Subcutaneous adipose tissue (tissue), 4 donors: ENCODE measurements around the gene ZFC3H1. TPM values are rescaled to one million over a fixed set of nuclear protein-coding genes. Genes with fewer than 3 reads are reported as not detected.

ENCODE experiments used
- total RNA-seq, 4 donors: library from RNA; depleted of rRNA; stranded (reverse); fragments of >200 nt; gene quantifications; one replicate each; pipeline ENCODE4 v1.1.0, GENCODE V29; 2016
- TF ChIP-seq, protein P1 (sequence below): fragments of 450-650 bp; IDR thresholded peaks from one replicate; pipeline ENCODE4 v1.5.1; 2016; ENCODE audit warnings: low read depth, mild to moderate bottlenecking, control low read depth, antibody characterized with exemption, moderate library complexity

Gene ZFC3H1
- total RNA-seq, 4 donors from 2014 or later, result 68.7 to 117 (median 83.4) TPM

DNA sequence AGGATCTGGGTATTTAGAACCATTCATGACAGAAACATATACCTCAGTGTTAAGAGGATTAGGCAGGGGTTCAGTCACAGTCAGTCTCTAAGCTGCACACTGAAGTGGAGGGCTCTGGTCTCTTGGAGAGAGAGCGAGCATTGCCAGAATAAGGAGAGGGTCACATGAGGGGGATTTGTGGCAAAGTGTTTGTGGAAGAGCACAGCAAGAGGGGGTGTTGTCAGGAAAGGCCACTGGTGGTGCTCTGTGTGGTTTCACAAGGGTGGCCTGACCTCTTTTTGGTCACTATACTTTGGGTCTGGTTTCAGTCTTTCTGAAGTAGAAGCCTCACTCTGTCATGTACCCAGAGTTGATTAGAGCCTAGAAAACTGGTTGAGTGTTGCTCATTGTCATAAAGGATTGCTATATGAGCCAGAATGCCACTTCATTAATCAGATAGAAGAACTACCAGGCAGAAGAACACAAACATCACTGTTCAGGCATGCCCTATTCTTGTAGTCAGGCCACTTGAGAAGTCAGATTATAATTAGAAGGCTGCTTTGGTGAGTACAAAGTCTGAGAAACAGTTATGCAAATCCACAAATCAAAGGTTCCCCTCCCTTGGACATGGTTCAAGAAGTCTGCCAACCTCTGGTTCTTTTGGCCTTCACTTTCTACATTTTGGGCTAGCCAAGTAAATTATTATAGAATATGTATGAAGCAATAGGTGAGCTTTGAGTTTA lies 30.6 kb upstream of the ZFC3H1 start:
- TF ChIP-seq, protein P1, sequence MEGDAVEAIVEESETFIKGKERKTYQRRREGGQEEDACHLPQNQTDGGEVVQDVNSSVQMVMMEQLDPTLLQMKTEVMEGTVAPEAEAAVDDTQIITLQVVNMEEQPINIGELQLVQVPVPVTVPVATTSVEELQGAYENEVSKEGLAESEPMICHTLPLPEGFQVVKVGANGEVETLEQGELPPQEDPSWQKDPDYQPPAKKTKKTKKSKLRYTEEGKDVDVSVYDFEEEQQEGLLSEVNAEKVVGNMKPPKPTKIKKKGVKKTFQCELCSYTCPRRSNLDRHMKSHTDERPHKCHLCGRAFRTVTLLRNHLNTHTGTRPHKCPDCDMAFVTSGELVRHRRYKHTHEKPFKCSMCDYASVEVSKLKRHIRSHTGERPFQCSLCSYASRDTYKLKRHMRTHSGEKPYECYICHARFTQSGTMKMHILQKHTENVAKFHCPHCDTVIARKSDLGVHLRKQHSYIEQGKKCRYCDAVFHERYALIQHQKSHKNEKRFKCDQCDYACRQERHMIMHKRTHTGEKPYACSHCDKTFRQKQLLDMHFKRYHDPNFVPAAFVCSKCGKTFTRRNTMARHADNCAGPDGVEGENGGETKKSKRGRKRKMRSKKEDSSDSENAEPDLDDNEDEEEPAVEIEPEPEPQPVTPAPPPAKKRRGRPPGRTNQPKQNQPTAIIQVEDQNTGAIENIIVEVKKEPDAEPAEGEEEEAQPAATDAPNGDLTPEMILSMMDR, result no peak

- TF ChIP-seq, protein P1, result no peak
Measured at GRCh38 chr12:71693126-71693525, 29.5 kb upstream of the ZFC3H1 start.

DNA sequence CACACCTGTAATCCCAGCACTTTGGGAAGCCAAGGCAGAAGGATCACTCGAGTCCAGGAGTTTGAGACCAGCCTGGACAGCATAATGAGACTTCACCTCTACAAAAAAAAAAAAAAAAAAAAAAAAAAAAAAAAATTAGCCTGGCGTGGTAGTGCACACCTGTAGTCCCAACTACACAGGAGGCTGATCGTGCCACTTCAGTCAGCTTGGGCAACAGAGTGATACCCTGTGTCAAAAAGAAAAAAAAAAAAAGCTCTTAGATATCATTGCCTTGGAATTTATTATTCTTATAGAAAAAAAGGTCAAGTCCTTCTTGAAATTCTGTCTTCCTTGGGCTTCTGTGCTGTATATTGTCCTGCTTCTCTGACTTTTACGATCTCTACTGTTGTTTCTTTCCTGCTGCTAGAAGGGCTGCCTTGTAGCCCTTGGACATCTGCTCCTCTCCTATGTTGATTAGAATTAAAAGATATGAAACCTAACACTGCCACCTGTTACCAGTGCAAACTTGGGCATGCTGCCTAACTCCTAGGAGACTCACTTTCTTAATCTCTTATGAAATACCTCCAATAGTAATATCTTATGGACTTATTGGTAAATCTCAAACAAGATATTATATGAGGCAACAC lies 28.0 kb upstream of the ZFC3H1 start:
- TF ChIP-seq, protein P1, result no peak

DNA sequence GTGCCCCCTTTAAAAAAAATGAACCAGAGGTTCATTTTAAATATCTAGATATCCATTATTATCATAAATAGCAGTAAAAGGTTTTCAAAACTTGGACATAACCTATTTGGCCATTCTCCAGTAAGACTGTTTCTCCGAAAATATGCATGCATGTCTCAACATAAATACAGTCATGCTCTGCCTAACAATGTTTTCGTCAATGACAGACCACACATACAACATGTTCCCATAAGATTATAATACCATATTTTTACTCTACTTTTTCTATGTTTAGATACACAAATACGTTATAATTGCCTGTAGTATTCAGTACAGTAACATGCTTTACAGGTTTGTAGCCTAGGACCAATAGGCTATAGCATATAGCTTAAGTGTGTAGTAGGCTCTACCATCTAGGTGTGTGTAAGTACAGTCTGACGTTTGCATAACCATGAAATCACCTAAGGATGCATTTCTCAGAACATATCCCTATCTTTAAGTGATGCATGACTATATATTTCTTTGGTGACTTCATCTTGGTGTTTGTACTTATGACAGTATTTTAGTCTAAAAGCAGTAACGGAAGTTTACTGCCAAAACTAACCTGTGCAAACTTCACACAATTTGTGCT lies 25.4 kb upstream of the ZFC3H1 start:
- TF ChIP-seq, protein P1, result no peak

DNA sequence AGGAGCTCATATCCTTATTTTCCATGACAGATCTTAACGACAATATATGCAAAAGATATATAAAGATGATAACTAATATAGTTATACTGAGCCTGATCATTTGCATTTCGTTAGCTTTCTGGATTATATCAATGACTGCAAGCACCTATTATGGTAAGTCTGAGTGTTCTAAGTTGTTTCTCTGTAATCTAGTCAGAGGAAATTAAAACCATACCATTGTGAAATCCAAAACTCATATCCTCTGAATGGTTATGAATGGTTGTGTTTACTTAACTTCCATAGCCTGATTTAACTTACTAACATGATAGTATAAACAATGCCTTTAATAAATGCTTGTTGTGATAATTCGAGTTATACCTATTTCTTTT lies 23.0 kb upstream of the ZFC3H1 start:
- TF ChIP-seq, protein P1, result no peak

GRCh38 chr12:71685914-71686657 lies 22.4 kb upstream of the ZFC3H1 start, which contains the start of gene TMEM19:
Gene TMEM19, plus strand, starts transcription at chr12:71686082. Its CDS starts 599 bp downstream, at chr12:71686681.
- TF ChIP-seq, protein P1, result no peak

- TF ChIP-seq, protein P1, result no peak
Measured at GRCh38 chr12:71685312-71685906, 21.8 kb upstream of the ZFC3H1 start.
